H9 (cell line): ENCODE data around the gene HUS1B. TPM values are rescaled to one million over a fixed set of nuclear protein-coding genes. Genes with fewer than 3 reads are reported as not detected.

Experiments
- DNase-seq: peaks from one replicate; pipeline ENCODE4 v3.0.0-alpha.2; 2017
- H2AFZ ChIP-seq: one replicate; pipeline ENCODE4 v1.6.1; 2013; ENCODE audit warnings: mild to moderate bottlenecking, low read length, control low read depth, moderate library complexity
- H2AK5ac ChIP-seq: 2 replicates; pipeline ENCODE4 v1.6.1; 2013; ENCODE audit warnings: low read length, control low read depth, mixed read lengths; ENCODE audit not compliant: insufficient read length
- H2BK120ac ChIP-seq: one replicate; pipeline ENCODE4 v1.6.1; 2013; ENCODE audit warnings: low read depth, mild to moderate bottlenecking, low read length, control low read depth, inconsistent platforms; ENCODE audit not compliant: poor library complexity, severe bottlenecking
- H2BK12ac ChIP-seq: 2 replicates; pipeline ENCODE4 v1.6.1; 2013; ENCODE audit warnings: low read length, control low read depth, mixed read lengths, low read depth; ENCODE audit not compliant: insufficient read length
- H2BK15ac ChIP-seq: 2 replicates; pipeline ENCODE4 v1.6.1; 2013; ENCODE audit warnings: low read depth, low read length, control low read depth
- H2BK20ac ChIP-seq: one replicate; pipeline ENCODE4 v1.6.1; 2013; ENCODE audit warnings: low read depth, mild to moderate bottlenecking, low read length, control low read depth, inconsistent platforms; ENCODE audit not compliant: poor library complexity, severe bottlenecking
- H2BK5ac ChIP-seq: 2 replicates; pipeline ENCODE4 v1.6.1; 2013; ENCODE audit warnings: low read length, control low read depth, mixed read lengths; ENCODE audit not compliant: insufficient read length
- H3K14ac ChIP-seq: 2 replicates; pipeline ENCODE4 v1.6.1; 2013; ENCODE audit warnings: low read length, control low read depth; ENCODE audit not compliant: insufficient read depth
- H3K18ac ChIP-seq: 2 replicates; pipeline ENCODE4 v1.6.1; 2013; ENCODE audit warnings: low read depth, mild to moderate bottlenecking, mixed read lengths, low read length, control low read depth; ENCODE audit not compliant: insufficient read length
- H3K23ac ChIP-seq: 2 replicates; pipeline ENCODE4 v1.6.1; 2013; ENCODE audit warnings: low read length, control low read depth, mixed read lengths, low read depth; ENCODE audit not compliant: insufficient read length
- H3K23me2 ChIP-seq: 2 replicates; pipeline ENCODE4 v1.6.1; 2013; ENCODE audit warnings: low read depth, mild to moderate bottlenecking, mixed read lengths, low read length, control low read depth; ENCODE audit not compliant: insufficient read length, poor library complexity, severe bottlenecking
- H3K27ac ChIP-seq: 2 replicates; pipeline ENCODE4 v1.5.1; 2013; ENCODE audit warnings: low read length, control low read depth, mixed read lengths, low read depth; ENCODE audit not compliant: insufficient read length
- H3K27me3 ChIP-seq: 2 replicates; pipeline ENCODE4 v1.6.1; 2013; ENCODE audit warnings: low read length, control low read depth, inconsistent platforms; ENCODE audit not compliant: insufficient read depth
- H3K4ac ChIP-seq: 2 replicates; pipeline ENCODE4 v1.6.1; 2013; ENCODE audit warnings: low read depth, mild to moderate bottlenecking, control low read depth, inconsistent platforms, low read length, moderate library complexity
- H3K4me1 ChIP-seq: 2 replicates; pipeline ENCODE4 v1.6.1; 2013; ENCODE audit warnings: low read length, control low read depth, inconsistent platforms; ENCODE audit not compliant: insufficient read depth
- H3K4me2 ChIP-seq: 2 replicates; pipeline ENCODE4 v1.6.1; 2013; ENCODE audit warnings: low read length, control low read depth, mixed read lengths; ENCODE audit not compliant: insufficient read length, insufficient read depth
- H3K56ac ChIP-seq: 2 replicates; pipeline ENCODE4 v1.6.1; 2013; ENCODE audit warnings: low read depth, mild to moderate bottlenecking, mixed read lengths, low read length, control low read depth; ENCODE audit not compliant: insufficient read length
- H3K79me1 ChIP-seq: 2 replicates; pipeline ENCODE4 v1.6.1; 2013; ENCODE audit warnings: low read depth, mild to moderate bottlenecking, moderate library complexity, low read length, control low read depth, inconsistent platforms; ENCODE audit not compliant: insufficient read depth, poor library complexity, severe bottlenecking
- H3K79me2 ChIP-seq: 2 replicates; pipeline ENCODE4 v1.6.1; 2013; ENCODE audit warnings: low read length, control low read depth, inconsistent platforms; ENCODE audit not compliant: insufficient read depth
- H3K9ac ChIP-seq: 2 replicates; pipeline ENCODE4 v1.6.1; 2013; ENCODE audit warnings: low read length, control low read depth, mixed read lengths; ENCODE audit not compliant: insufficient read length; ENCODE audit errors: extremely low read depth
- H3K9me3 ChIP-seq: one replicate; pipeline ENCODE4 v1.6.1; 2013; ENCODE audit warnings: low read depth, low read length, inconsistent platforms; ENCODE audit not compliant: control insufficient read depth
- H3T11ph ChIP-seq: one replicate; pipeline ENCODE4 v1.6.1; 2013; ENCODE audit warnings: mild to moderate bottlenecking, low read length, control low read depth, inconsistent platforms
- H4K20me1 ChIP-seq: one replicate; pipeline ENCODE4 v1.6.1; 2013; ENCODE audit not compliant: control insufficient read depth, insufficient read length, insufficient read depth
- H4K5ac ChIP-seq: 2 replicates; pipeline ENCODE4 v1.6.1; 2013; ENCODE audit warnings: low read depth, mild to moderate bottlenecking, mixed read lengths, low read length, control low read depth; ENCODE audit not compliant: insufficient read length
- H4K8ac ChIP-seq: replicated peaks from 2 replicates; pipeline ENCODE4 v1.6.1; 2013; ENCODE audit warnings: low read length, control low read depth, mixed read lengths, low read depth; ENCODE audit not compliant: insufficient read length
- H4K91ac ChIP-seq: 2 replicates; pipeline ENCODE4 v1.6.1; 2013; ENCODE audit warnings: low read depth, mild to moderate bottlenecking, moderate library complexity, mixed read lengths, low read length, control low read depth; ENCODE audit not compliant: insufficient read length
- H3K27ac Mint-ChIP-seq, 3 experiments: 2 replicates in 2 of 3; 3 replicates in 1 of 3; pipeline ENCODE4 v1.8.0; 2020 to 2021; ENCODE audit warnings: mixed read lengths in 3 of 3, mild to moderate bottlenecking in 1 of 3, moderate library complexity in 1 of 3
- H3K27me3 Mint-ChIP-seq: 2 replicates; pipeline ENCODE4 v1.8.0; 2021; ENCODE audit warnings: low read depth, mild to moderate bottlenecking, moderate library complexity, mixed read lengths
- H3K36me3 Mint-ChIP-seq, 3 experiments: 2 replicates in 2 of 3; 3 replicates in 1 of 3; pipeline ENCODE4 v1.8.0; 2020 to 2021; ENCODE audit warnings: low read depth in 3 of 3, mixed read lengths in 3 of 3; ENCODE audit not compliant: insufficient read depth in 1 of 3
- H3K4me1 Mint-ChIP-seq, 2 experiments: 2 replicates each; pipeline ENCODE4 v1.8.0; 2020; ENCODE audit warnings: mixed read lengths in 2 of 2
- H3K4me3 Mint-ChIP-seq, 2 experiments: 2 replicates in 1 of 2; 3 replicates in 1 of 2; pipeline ENCODE4 v1.8.0; 2020 to 2021; ENCODE audit warnings: mild to moderate bottlenecking in 2 of 2, mixed read lengths in 2 of 2, moderate library complexity in 1 of 2
- H3K9me3 Mint-ChIP-seq, 2 experiments: 2 replicates in 1 of 2; 3 replicates in 1 of 2; pipeline ENCODE4 v1.8.0; 2020; ENCODE audit warnings: mild to moderate bottlenecking in 2 of 2, mixed read lengths in 2 of 2, moderate library complexity in 1 of 2
- total RNA-seq: library from RNA; stranded (reverse); gene quantifications from 2 replicates; pipeline ENCODE4 v1.2.1, GENCODE V29; 2021
- TF ChIP-seq, protein P1 (sequence below): fragments of 200-600 bp; sonication (generic); conservative IDR thresholded peaks from 3 replicates; pipeline ENCODE4 v1.8.0; 2021; ENCODE audit warnings: antibody characterized with exemption, mild to moderate bottlenecking

HUS1B gene
- total RNA-seq, 1 experiment from 2014 or later = 0.96 TPM

DNA sequence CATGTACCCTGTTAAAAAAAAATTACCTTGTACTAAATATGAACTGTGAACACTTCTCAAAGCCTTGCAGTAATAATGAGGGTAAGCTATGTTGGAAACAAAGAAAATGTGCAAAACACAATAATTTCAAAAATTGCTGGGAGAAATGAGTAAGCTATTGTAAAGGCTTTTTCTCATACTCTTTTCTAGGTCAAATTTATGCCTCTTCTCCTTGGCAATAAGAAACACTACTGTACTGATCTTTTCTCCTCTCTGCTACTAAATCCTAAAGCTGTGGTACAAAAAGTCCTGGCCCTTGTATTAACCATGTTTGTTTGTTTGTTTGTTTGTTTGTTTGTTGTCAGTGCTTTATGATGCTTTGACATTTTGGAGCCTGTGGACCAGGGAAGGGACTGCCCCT lies 17.5 kb upstream of the HUS1B start:
- H2AFZ ChIP-seq = no peak overlapping the region

More for the DNA sequence above, 17.5 kb upstream of the HUS1B start:
- no peak overlapping the region for H3T11ph ChIP-seq
- no peak for DNase-seq
- no peak overlapping the region for H2BK20ac ChIP-seq
- Mint-ChIP-seq H3K36me3 (peaks cover 24 to 32% (median 26%) of the 10 kb centered on the region in 3 experiments), H3K4me1 (peaks cover 24 to 28% of the 10 kb centered on the region in 2 experiments), H3K4me3 (no peak overlapping the region; a peak in 1 of 5 replicates), H3K27ac (peak overlapping the region; percentile 62 to 79 (median 76); a peak in 5 of 7 replicates), H3K9me3 (peaks cover 17 to 21% of the 10 kb centered on the region in 2 experiments), H3K27me3 (no peaks in the 10 kb centered on the region)
- no peak overlapping the region for H4K8ac ChIP-seq
- H3K9me3 ChIP-seq = no peaks in the 10 kb centered on the region
- H3K79me1 ChIP-seq = peaks cover 3% of the 10 kb centered on the region
- H2BK120ac ChIP-seq = no peak overlapping the region
- H3K4me2 ChIP-seq = no peak overlapping the region
- H2AK5ac ChIP-seq = no peak overlapping the region
- peaks cover 10% of the 10 kb centered on the region for H3K4me1 ChIP-seq
- H3K14ac ChIP-seq = no peak overlapping the region
- no peaks in the 10 kb centered on the region for H3K23me2 ChIP-seq
- H3K9ac ChIP-seq = no peak overlapping the region
- TF ChIP-seq, protein P1, sequence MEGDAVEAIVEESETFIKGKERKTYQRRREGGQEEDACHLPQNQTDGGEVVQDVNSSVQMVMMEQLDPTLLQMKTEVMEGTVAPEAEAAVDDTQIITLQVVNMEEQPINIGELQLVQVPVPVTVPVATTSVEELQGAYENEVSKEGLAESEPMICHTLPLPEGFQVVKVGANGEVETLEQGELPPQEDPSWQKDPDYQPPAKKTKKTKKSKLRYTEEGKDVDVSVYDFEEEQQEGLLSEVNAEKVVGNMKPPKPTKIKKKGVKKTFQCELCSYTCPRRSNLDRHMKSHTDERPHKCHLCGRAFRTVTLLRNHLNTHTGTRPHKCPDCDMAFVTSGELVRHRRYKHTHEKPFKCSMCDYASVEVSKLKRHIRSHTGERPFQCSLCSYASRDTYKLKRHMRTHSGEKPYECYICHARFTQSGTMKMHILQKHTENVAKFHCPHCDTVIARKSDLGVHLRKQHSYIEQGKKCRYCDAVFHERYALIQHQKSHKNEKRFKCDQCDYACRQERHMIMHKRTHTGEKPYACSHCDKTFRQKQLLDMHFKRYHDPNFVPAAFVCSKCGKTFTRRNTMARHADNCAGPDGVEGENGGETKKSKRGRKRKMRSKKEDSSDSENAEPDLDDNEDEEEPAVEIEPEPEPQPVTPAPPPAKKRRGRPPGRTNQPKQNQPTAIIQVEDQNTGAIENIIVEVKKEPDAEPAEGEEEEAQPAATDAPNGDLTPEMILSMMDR = no peak
- H3K18ac ChIP-seq = no peak overlapping the region
- no peak overlapping the region for H4K91ac ChIP-seq
- H3K56ac ChIP-seq = no peak overlapping the region
- no peak overlapping the region for H2BK5ac ChIP-seq
- no peak overlapping the region for H4K5ac ChIP-seq
- no peak overlapping the region for H2BK12ac ChIP-seq
- peaks cover 11% of the 10 kb centered on the region; the same call in 1 of the 2 replicates for H3K79me2 ChIP-seq
- H3K4ac ChIP-seq = no peak overlapping the region
- no peaks in the 10 kb centered on the region for H4K20me1 ChIP-seq
- H3K27ac ChIP-seq = no peak overlapping the region
- no peak overlapping the region for H2BK15ac ChIP-seq
- no peaks in the 10 kb centered on the region for H3K27me3 ChIP-seq
- no peak overlapping the region for H3K23ac ChIP-seq
